HG02973 (cell line): ENCODE data around the gene NT5C3B.
"Not testable (repeated sequence)": the region's sequence is repeated elsewhere in the genome, so short reads cannot be mapped to it uniquely, and the experiment has no call there.

Source experiments
- ATAC-seq: cut with Tn5 transposase; IDR thresholded peaks from one replicate; pipeline ENCODE4 v1.9.1; 2021; ENCODE audit warnings: moderate library complexity; ENCODE audit not compliant: unreplicated experiment

Gene NT5C3B

GRCh38 chr17:41785091-41785858 is 50.8 kb downstream of the NT5C3B start:
- ATAC-seq, result no peak

- no peak for ATAC-seq
Observed at GRCh38 chr17:41784207-41784744, 51.8 kb downstream of the NT5C3B start.

GRCh38 chr17:41782142-41782541 is 53.9 kb downstream of the NT5C3B start:
- no peak for ATAC-seq

GRCh38 chr17:41781404-41782110 is 54.5 kb downstream of the NT5C3B start:
- no peak for ATAC-seq

GRCh38 chr17:41779954-41780353 is 56.1 kb downstream of the NT5C3B start:
- ATAC-seq, result no peak

- ATAC-seq, result no peak
Observed at GRCh38 chr17:41777574-41778188, 58.4 kb downstream of the NT5C3B start.

GRCh38 chr17:41777157-41777573 is 58.9 kb downstream of the NT5C3B start:
- no peak for ATAC-seq

GRCh38 chr17:41776262-41776900 is 59.7 kb downstream of the NT5C3B start:
- ATAC-seq, result not testable (repeated sequence)

- no peak for ATAC-seq
Observed at GRCh38 chr17:41775394-41776226, 60.4 kb downstream of the NT5C3B start.
